Ureter (tissue), 1 donor: ENCODE results near the gene VARS1. TPM values are rescaled to one million over a fixed set of nuclear protein-coding genes. Genes with fewer than 3 reads are reported as not detected.

ENCODE experiments used
- total RNA-seq: library from RNA; stranded (reverse); gene quantifications from one replicate; pipeline ENCODE4 v1.2.4, GENCODE V29; 2023
- donor health status: DM: yes; HTN: yes; CAD: no.

The VARS1 gene
- total RNA-seq, 1 donor from 2014 or later: 105 TPM

Other genes starting within 250 kb of the VARS1 start
- gene ATP6V1G2, start 249.1 kb downstream of the VARS1 start, total RNA-seq: 0.65 TPM
- gene NFKBIL1, start 248.1 kb downstream of the VARS1 start, total RNA-seq: 21.9 TPM
- gene LTA, start 223.5 kb downstream of the VARS1 start, total RNA-seq: not detected
- 0.36 TPM for gene TNF, start 220.2 kb downstream of the VARS1 start, total RNA-seq
- 0.42 TPM for gene LTB, start 213.3 kb downstream of the VARS1 start, total RNA-seq
- gene LST1, start 209.5 kb downstream of the VARS1 start, total RNA-seq: 6.7 TPM
- gene NCR3, start 202.7 kb downstream of the VARS1 start, total RNA-seq: not detected
- gene AIF1, start 180.5 kb downstream of the VARS1 start, total RNA-seq: 6.7 TPM
- 186 TPM for gene PRRC2A, start 175.0 kb downstream of the VARS1 start, total RNA-seq
- 234 TPM for gene BAG6, start 143.1 kb downstream of the VARS1 start, total RNA-seq
- 2.4 TPM for gene APOM, start 139.9 kb downstream of the VARS1 start, total RNA-seq
- gene C6orf47, start 135.0 kb downstream of the VARS1 start, total RNA-seq: 21.5 TPM
- gene GPANK1, start 130.8 kb downstream of the VARS1 start, total RNA-seq: 15.3 TPM
- gene CSNK2B, start 129.7 kb downstream of the VARS1 start, total RNA-seq: 149 TPM
- gene LY6G5B, start 125.8 kb downstream of the VARS1 start, total RNA-seq: 20.6 TPM
- gene LY6G5C, start 114.7 kb downstream of the VARS1 start, total RNA-seq: 3.0 TPM
- 44.5 TPM for gene ABHD16A, start 92.4 kb downstream of the VARS1 start, total RNA-seq
- gene LY6G6F, start 88.9 kb downstream of the VARS1 start, total RNA-seq: not detected
- gene LY6G6D, start 80.4 kb downstream of the VARS1 start, total RNA-seq: not detected
- gene LY6G6C, start 74.0 kb downstream of the VARS1 start, total RNA-seq: not detected
- 0.26 TPM for gene MPIG6B, start 72.4 kb downstream of the VARS1 start, total RNA-seq
- gene DDAH2, start 66.5 kb downstream of the VARS1 start, total RNA-seq: 33.3 TPM
- gene CLIC1, start 59.2 kb downstream of the VARS1 start, total RNA-seq: 276 TPM
- 27.8 TPM for gene MSH5, start 55.7 kb downstream of the VARS1 start, total RNA-seq
- 2.8 TPM for gene SAPCD1, start 33.1 kb downstream of the VARS1 start, total RNA-seq
- 5.5 TPM for gene VWA7, start 18.4 kb downstream of the VARS1 start, total RNA-seq
- gene LSM2, start 11.2 kb upstream of the VARS1 start, total RNA-seq: 35.6 TPM
- 1.7 TPM for gene HSPA1L, start 19.5 kb upstream of the VARS1 start, total RNA-seq
- 191 TPM for gene HSPA1A, start 19.8 kb upstream of the VARS1 start, total RNA-seq
- gene HSPA1B, start 32.0 kb upstream of the VARS1 start, total RNA-seq: 163 TPM
- 29.2 TPM for gene NEU1, start 67.1 kb upstream of the VARS1 start, total RNA-seq
- gene SLC44A4, start 83.2 kb upstream of the VARS1 start, total RNA-seq: 79.8 TPM
- gene EHMT2, start 101.9 kb upstream of the VARS1 start, total RNA-seq: 53.4 TPM
- 6.4 TPM for gene ZBTB12, start 106.3 kb upstream of the VARS1 start, total RNA-seq
- gene C2, start 132.0 kb upstream of the VARS1 start, total RNA-seq: 17.1 TPM
- gene CFB, start 150.3 kb upstream of the VARS1 start, total RNA-seq: 41.4 TPM
- gene NELFE, start 163.2 kb upstream of the VARS1 start, total RNA-seq: 59.6 TPM
- 73.7 TPM for gene SKIC2, start 163.4 kb upstream of the VARS1 start, total RNA-seq
- gene DXO, start 176.4 kb upstream of the VARS1 start, total RNA-seq: 29.3 TPM
- gene C4A, start 186.3 kb upstream of the VARS1 start, total RNA-seq: 71.1 TPM
- gene C4B, start 219.0 kb upstream of the VARS1 start, total RNA-seq: 152 TPM
- gene CYP21A2, start 242.7 kb upstream of the VARS1 start, total RNA-seq: 3.8 TPM